CD4-positive, alpha-beta T cell (primary cell): ENCODE measurements around the gene PPIL1. TPM values are rescaled to one million over a fixed set of nuclear protein-coding genes. Genes with fewer than 3 reads are reported as not detected.

Experiments
- ATAC-seq: fragments of 200-7000 bp; cut with Tn5 transposase; one replicate; pipeline ENCODE4 v1.10.0; 2022; ENCODE audit warnings: mild to moderate bottlenecking; ENCODE audit not compliant: poor library complexity
- CTCF ChIA-PET: fragments of 350-600 bp; sonication (Branson Sonifier 250); formaldehyde crosslinking; loops from one replicate; lab custom pipeline; 2021; ENCODE audit warnings: antibody characterized with exemption, inconsistent platforms; lab: Charles Lee
- POLR2A ChIA-PET: fragments of 350-600 bp; sonication (Branson Sonifier 250); formaldehyde crosslinking; loops from one replicate; lab custom pipeline; 2021; ENCODE audit warnings: antibody characterized with exemption, inconsistent platforms; lab: Charles Lee
- DNase-seq, 14 experiments: peaks; one replicate each; pipeline ENCODE4 v3.0.0-alpha.2; 2013 to 2020; ENCODE audit warnings: mixed read lengths in 2 of 14
- H3K27ac ChIP-seq, 2 donors: one replicate each; pipeline versions ENCODE4 v1.5.1 to v1.7.0; 2013; ENCODE audit warnings: low read length in 2 of 2, low read depth in 1 of 2, mild to moderate bottlenecking in 1 of 2
- H3K27me3 ChIP-seq, 2 experiments: 1 replicate in 1 of 2; 2 replicates in 1 of 2; pipeline versions ENCODE4 v1.6.1 to v1.7.0; 2013; ENCODE audit warnings: low read length in 2 of 2, control low read depth in 1 of 2, mild to moderate bottlenecking in 1 of 2, moderate library complexity in 1 of 2; ENCODE audit not compliant: insufficient read depth in 2 of 2, control insufficient read depth in 1 of 2
- H3K36me3 ChIP-seq: one replicate; pipeline ENCODE4 v1.6.1; 2013; ENCODE audit warnings: low read length, control low read depth; ENCODE audit not compliant: insufficient read depth
- H3K4me1 ChIP-seq: one replicate; pipeline ENCODE4 v1.6.1; 2013; ENCODE audit warnings: low read length, control low read depth; ENCODE audit not compliant: insufficient read depth
- H3K4me3 ChIP-seq: one replicate; pipeline ENCODE4 v1.5.1; 2013; ENCODE audit warnings: mild to moderate bottlenecking, low read length, moderate library complexity
- H3K9me3 ChIP-seq, 2 experiments: 1 replicate in 1 of 2; 2 replicates in 1 of 2; pipeline versions ENCODE4 v1.6.1 to v1.7.0; 2013; ENCODE audit warnings: low read length in 2 of 2, mild to moderate bottlenecking in 2 of 2, control low read depth in 1 of 2, moderate library complexity in 1 of 2; ENCODE audit not compliant: control insufficient read depth in 1 of 2, insufficient read depth in 1 of 2
- H3K27ac Mint-ChIP-seq: one replicate; pipeline ENCODE4 v1.8.0; 2020; ENCODE audit warnings: mixed read lengths
- H3K27me3 Mint-ChIP-seq: one replicate; pipeline ENCODE4 v1.8.0; 2021; ENCODE audit warnings: mixed read lengths
- H3K36me3 Mint-ChIP-seq: one replicate; pipeline ENCODE4 v1.8.0; 2021; ENCODE audit warnings: low read depth, mixed read lengths
- H3K4me1 Mint-ChIP-seq: one replicate; pipeline ENCODE4 v1.8.0; 2021; ENCODE audit warnings: low read depth, mixed read lengths
- H3K4me3 Mint-ChIP-seq: one replicate; pipeline ENCODE4 v1.8.0; 2020; ENCODE audit warnings: mild to moderate bottlenecking, mixed read lengths
- H3K9me3 Mint-ChIP-seq: one replicate; pipeline ENCODE4 v1.8.0; 2020; ENCODE audit warnings: mixed read lengths
- intact Hi-C, 2 experiments: fragments of 100-400 bp; cut with DNase I in 1 of 2; cut with micrococcal nuclease in 1 of 2; formaldehyde crosslinking; loops; one replicate each; pipeline versions ENCODE4 v1.15.1 to v1.9.0; 2023 to 2025; cut with DNase I, micrococcal nuclease
- total RNA-seq, 174 experiments: library from RNA in 2 of 174; stranded (reverse) in 2 of 174; gene quantifications; one replicate each; pipeline ENCODE4 v1.2.3 and lab custom pipeline; 2021 to 2026
- TF ChIP-seq, protein P1 (sequence below): fragments of 200-600 bp; IDR thresholded peaks from one replicate; pipeline ENCODE4 v1.8.0; 2022; ENCODE audit warnings: antibody characterized with exemption, mild to moderate bottlenecking

PPIL1 gene
- total RNA-seq, 2 experiments from 2014 or later = 1.8 to 2.2 TPM

DNA sequence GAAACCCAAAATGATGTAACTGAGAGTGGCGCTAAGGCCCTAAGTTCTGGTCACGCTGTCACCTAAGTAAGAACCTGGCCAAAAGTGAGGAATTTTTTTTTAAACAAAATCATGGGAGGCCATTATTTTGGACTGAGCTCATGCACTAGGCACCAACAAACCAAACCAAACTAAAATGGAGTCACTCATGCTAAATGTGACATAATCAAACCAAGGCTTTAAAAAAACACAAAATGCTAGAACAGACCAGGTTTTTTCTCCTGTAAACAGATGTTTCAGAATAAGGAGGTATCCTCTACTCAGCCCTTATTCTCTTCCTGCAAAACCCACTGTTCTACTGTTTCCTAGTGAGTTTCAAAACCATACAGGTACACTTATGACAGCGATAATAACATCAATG is 10.0 kb upstream of the PPIL1 start:
- no peaks in the 10 kb centered on the region for H3K36me3 ChIP-seq
- no peak overlapping the region for H3K27ac ChIP-seq
- Mint-ChIP-seq H3K36me3 (no peaks in the 10 kb centered on the region), H3K27me3 (no peaks in the 10 kb centered on the region), H3K27ac (peak overlapping the region; percentile 90), H3K4me3 (peak overlapping the region; percentile 30), H3K4me1 (peaks cover 35% of the 10 kb centered on the region), H3K9me3 (no peaks in the 10 kb centered on the region)
- peaks cover 19% of the 10 kb centered on the region for H3K4me1 ChIP-seq
- no peaks in the 10 kb centered on the region for H3K9me3 ChIP-seq
- no peaks in the 10 kb centered on the region for H3K27me3 ChIP-seq
- TF ChIP-seq, protein P1, sequence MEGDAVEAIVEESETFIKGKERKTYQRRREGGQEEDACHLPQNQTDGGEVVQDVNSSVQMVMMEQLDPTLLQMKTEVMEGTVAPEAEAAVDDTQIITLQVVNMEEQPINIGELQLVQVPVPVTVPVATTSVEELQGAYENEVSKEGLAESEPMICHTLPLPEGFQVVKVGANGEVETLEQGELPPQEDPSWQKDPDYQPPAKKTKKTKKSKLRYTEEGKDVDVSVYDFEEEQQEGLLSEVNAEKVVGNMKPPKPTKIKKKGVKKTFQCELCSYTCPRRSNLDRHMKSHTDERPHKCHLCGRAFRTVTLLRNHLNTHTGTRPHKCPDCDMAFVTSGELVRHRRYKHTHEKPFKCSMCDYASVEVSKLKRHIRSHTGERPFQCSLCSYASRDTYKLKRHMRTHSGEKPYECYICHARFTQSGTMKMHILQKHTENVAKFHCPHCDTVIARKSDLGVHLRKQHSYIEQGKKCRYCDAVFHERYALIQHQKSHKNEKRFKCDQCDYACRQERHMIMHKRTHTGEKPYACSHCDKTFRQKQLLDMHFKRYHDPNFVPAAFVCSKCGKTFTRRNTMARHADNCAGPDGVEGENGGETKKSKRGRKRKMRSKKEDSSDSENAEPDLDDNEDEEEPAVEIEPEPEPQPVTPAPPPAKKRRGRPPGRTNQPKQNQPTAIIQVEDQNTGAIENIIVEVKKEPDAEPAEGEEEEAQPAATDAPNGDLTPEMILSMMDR = no peak
- intact Hi-C loops = loop anchor here (1.0 to 5.0 kb wide), 11 partner anchors 10 to 373 kb away; partner anchors contain the start of genes PPIL1 (in 2 of the 2), MTCH1 (in 1 of the 2), PIM1 (in 1 of the 2) and TBC1D22B (in 1 of the 2)
- no peak overlapping the region for H3K4me3 ChIP-seq
- ChIA-PET POLR2A (interaction anchor here (1.6 to 3.1 kb wide), 4 partner anchors 10 to 133 kb away, joined by 6 to 54 read pairs (median 26); partner anchors contain the start of genes MTCH1 and PPIL1), CTCF (interaction anchor here (0.8 to 3.1 kb wide), 12 partner anchors 10 to 330 kb away, joined by 4 to 56 read pairs (median 8); partner anchors contain the start of gene PPIL1)
- no peak for ATAC-seq
- DNase-seq = no peak

DNA sequence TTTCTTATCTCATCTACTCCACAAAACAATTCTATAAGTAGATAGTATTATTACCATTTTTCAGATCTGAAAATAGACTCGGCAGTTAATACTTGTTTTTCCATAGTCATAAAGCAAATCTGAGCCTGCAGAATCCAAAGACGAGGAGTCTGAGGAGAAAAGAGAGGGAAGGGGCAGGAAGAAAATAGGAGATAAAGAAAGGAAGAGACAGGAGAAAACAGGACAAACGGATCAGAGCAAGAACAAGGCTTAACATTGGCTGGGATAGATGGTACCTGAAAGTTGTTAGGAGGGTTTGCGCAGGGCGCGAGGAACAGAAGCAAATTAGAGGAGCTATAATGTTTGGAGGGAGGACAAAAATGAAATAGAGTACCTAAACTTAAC is 639 bp upstream of the PPIL1 start:
- TF ChIP-seq, protein P1 = no peak
- no peaks in the 10 kb centered on the region for H3K9me3 Mint-ChIP-seq
- peaks cover 24% of the 10 kb centered on the region for H3K36me3 Mint-ChIP-seq
- H3K27me3 ChIP-seq = peaks cover 0 to 5% of the 10 kb centered on the region in 2 experiments
- peaks cover 17% of the 10 kb centered on the region for H3K27me3 Mint-ChIP-seq
- H3K27ac ChIP-seq = peak overlapping the region; percentile 80 to 82
- peak overlapping the region; percentile 95 for H3K27ac Mint-ChIP-seq
- ATAC-seq = no peak
- no peak for DNase-seq
- no peaks in the 10 kb centered on the region for H3K9me3 ChIP-seq
- peaks cover 41% of the 10 kb centered on the region for H3K4me1 Mint-ChIP-seq
- H3K4me3 ChIP-seq = peak overlapping the region; percentile 69
- intact Hi-C loops = loop anchor here (2.0 to 10.0 kb wide), 3 partner anchors 38 to 850 kb away; partner anchors contain the start of genes MAPK14 (in 1 of the 2) and SLC26A8 (in 1 of the 2)
- peak overlapping the region; percentile 95 for H3K4me3 Mint-ChIP-seq
- H3K36me3 ChIP-seq = peaks cover 7% of the 10 kb centered on the region
- ChIA-PET CTCF (interaction anchor here (0.8 to 4.0 kb wide), 8 partner anchors 8 to 296 kb away, joined by 3 to 56 read pairs (median 4); partner anchors contain the start of genes C6orf89 and MTCH1), POLR2A (interaction anchor here (0.7 to 3.5 kb wide), 15 partner anchors 10 to 557 kb away, joined by 3 to 54 read pairs (median 6); partner anchors contain the start of genes C6orf89, CMTR1, MTCH1 and PI16)
- H3K4me1 ChIP-seq = peaks cover 14% of the 10 kb centered on the region

DNA sequence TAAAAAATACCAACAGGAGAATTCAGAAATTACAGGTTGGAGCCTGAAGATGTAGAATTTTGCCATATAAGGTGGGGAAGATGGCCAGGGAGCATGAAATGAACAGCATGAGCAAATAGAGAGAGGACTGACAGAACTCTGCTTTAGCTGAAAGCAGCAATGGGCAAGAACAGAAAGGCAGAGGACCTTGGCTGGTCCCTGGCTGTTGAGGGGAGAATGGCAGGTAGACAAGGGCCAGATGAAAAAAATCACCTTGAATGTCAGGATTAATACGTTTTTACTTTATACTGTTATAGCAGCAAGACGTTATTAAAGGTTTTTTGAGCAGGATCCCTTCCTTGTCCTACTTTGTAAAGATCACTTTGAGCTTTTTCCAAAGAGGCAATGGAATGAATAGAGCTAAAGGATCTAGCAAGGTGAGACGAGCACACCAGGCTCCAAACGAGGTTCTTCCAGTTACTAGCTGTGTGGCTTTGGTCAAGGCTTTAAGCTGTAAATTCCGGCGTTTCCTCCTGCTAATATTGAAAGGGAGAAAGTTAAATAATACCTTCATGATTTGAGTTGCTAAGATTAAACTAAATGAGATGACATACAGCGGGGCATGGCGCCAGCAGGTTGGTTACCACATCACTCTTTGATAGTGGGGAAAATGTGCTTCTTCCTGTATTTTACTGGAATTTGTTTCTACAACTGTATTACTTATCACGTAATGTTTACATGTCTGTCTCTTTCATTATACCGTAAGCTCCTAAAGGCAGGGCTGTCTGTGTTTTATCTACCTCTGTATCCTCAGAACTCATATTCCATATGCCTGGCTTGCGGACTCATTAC is 776 bp downstream of the PPIL1 start:
- POLR2A ChIA-PET = interaction anchor here (0.5 to 3.5 kb wide), 13 partner anchors 10 to 758 kb away, joined by 3 to 54 read pairs (median 6); partner anchors contain the start of genes C6orf89, CMTR1, MTCH1 and PI16
- peak; percentile 7 for ATAC-seq
- H3K4me3 ChIP-seq = peak overlapping the region; percentile 69
- H3K36me3 Mint-ChIP-seq = peaks cover 35% of the 10 kb centered on the region
- intact Hi-C loops = loop anchor here (1.0 to 10.0 kb wide), 5 partner anchors 11 to 849 kb away; partner anchors contain the start of genes C6orf89 (in 2 of the 2), MAPK14 (in 1 of the 2) and SLC26A8 (in 1 of the 2)
- peak overlapping the region; percentile 95 for H3K4me3 Mint-ChIP-seq
- peak in 3 of 14 experiments; percentile 11 to 36 (median 31) for DNase-seq
- peaks cover 45% of the 10 kb centered on the region for H3K4me1 Mint-ChIP-seq
- H3K36me3 ChIP-seq = peaks cover 10% of the 10 kb centered on the region
- peaks cover 0 to under 1% of the 10 kb centered on the region in 2 experiments for H3K27me3 ChIP-seq
- peak overlapping the region; percentile 80 to 82 for H3K27ac ChIP-seq
- H3K27me3 Mint-ChIP-seq = peaks cover 11% of the 10 kb centered on the region
- CTCF ChIA-PET = interaction anchor here (0.8 to 4.0 kb wide), 8 partner anchors 12 to 299 kb away, joined by 3 to 56 read pairs (median 4); partner anchors contain the start of genes C6orf89 and MTCH1
- peaks cover 14% of the 10 kb centered on the region for H3K4me1 ChIP-seq
- peak overlapping the region; percentile 95 for H3K27ac Mint-ChIP-seq
- TF ChIP-seq, protein P1 = no peak
- H3K9me3 Mint-ChIP-seq = no peaks in the 10 kb centered on the region
- H3K9me3 ChIP-seq = no peaks in the 10 kb centered on the region
